Kidney epithelial cell (primary cell): ENCODE measurements around the gene PYCR2. TPM values are rescaled to one million over a fixed set of nuclear protein-coding genes. Genes with fewer than 3 reads are reported as not detected.

Experiments
- DNase-seq: peaks from one replicate; pipeline ENCODE4 v3.0.0-alpha.2; 2010; ENCODE audit warnings: low read depth
- H3K27me3 ChIP-seq: 2 replicates; pipeline ENCODE4 v1.6.0; 2011; ENCODE audit warnings: low read length; ENCODE audit not compliant: control insufficient read depth, insufficient read depth
- H3K36me3 ChIP-seq: 2 replicates; pipeline ENCODE4 v1.5.1; 2011; ENCODE audit warnings: low read length; ENCODE audit not compliant: control insufficient read depth, insufficient read depth
- H3K4me3 ChIP-seq: 2 replicates; pipeline ENCODE4 v1.5.1; 2011; ENCODE audit warnings: low read depth, mild to moderate bottlenecking, control low read depth, low read length
- total RNA-seq: library from RNA; depleted of rRNA; stranded (reverse); fragments of >200 nt; gene quantifications from 2 replicates; pipeline ENCODE4 v1.2.3, GENCODE V29; 2015
- TF ChIP-seq, protein P1 (sequence below): IDR thresholded peaks from 2 replicates; pipeline ENCODE4 v1.5.1; 2011; ENCODE audit warnings: mild to moderate bottlenecking, moderate library complexity, low read length, control low read depth, inconsistent platforms; ENCODE audit not compliant: insufficient read depth, poor library complexity, severe bottlenecking

PYCR2 gene
- total RNA-seq, 1 donor from 2014 or later: 51.2 TPM

DNA sequence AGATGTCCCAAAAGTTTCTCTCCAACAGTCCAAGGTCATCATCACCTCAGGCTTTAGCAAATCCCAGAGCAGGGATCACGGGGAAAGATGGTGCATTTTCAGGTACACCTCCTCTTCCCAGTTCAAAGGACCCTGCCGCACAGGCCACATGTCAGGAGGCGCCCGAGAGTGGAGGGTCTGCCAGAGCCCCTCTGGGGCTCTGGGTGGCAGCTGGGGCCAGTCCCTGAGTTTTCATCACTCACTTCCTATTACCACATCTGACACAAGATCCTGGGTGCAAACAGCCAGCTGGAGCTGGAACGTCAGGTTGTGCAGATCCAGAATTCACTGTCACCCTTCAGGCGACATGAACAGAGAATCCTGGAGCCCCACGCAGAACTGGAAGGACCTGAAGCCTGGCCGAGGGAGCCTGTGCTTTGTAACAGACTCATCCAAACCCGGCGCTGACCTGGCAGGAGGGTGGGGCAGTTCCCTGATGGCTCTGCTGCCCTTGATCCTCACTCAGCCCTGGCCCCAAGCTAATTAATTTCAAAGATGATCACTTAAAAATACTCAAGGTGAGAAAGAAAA lies 50.7 kb downstream of the PYCR2 start:
- Histone ChIP-seq H3K27me3 (no peaks in the 10 kb centered on the region), H3K36me3 (peaks cover 1% of the 10 kb centered on the region), H3K4me3 (no peak overlapping the region)
- TF ChIP-seq, protein P1, sequence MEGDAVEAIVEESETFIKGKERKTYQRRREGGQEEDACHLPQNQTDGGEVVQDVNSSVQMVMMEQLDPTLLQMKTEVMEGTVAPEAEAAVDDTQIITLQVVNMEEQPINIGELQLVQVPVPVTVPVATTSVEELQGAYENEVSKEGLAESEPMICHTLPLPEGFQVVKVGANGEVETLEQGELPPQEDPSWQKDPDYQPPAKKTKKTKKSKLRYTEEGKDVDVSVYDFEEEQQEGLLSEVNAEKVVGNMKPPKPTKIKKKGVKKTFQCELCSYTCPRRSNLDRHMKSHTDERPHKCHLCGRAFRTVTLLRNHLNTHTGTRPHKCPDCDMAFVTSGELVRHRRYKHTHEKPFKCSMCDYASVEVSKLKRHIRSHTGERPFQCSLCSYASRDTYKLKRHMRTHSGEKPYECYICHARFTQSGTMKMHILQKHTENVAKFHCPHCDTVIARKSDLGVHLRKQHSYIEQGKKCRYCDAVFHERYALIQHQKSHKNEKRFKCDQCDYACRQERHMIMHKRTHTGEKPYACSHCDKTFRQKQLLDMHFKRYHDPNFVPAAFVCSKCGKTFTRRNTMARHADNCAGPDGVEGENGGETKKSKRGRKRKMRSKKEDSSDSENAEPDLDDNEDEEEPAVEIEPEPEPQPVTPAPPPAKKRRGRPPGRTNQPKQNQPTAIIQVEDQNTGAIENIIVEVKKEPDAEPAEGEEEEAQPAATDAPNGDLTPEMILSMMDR: no peak
- DNase-seq: no peak

DNA sequence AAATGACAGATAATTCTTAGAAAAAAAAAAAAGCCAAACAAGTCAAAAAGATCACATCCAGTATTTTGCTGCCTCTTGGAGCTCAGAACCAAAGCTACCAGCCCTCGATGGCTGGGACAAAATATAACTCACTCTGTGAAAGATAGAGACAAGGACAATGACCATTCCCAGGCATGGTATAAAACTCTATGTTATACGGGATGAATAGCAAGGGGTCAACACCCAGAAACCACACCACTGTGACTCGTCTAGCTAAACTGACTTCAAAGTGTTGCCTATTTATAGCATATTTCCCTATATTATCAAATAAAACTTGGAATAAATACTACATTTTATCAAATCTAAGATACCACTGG lies 52.0 kb downstream of the PYCR2 start:
- Histone ChIP-seq H3K4me3 (no peak overlapping the region), H3K27me3 (no peaks in the 10 kb centered on the region), H3K36me3 (peaks cover 1% of the 10 kb centered on the region)
- no peak for DNase-seq
- TF ChIP-seq, protein P1: no peak

DNA sequence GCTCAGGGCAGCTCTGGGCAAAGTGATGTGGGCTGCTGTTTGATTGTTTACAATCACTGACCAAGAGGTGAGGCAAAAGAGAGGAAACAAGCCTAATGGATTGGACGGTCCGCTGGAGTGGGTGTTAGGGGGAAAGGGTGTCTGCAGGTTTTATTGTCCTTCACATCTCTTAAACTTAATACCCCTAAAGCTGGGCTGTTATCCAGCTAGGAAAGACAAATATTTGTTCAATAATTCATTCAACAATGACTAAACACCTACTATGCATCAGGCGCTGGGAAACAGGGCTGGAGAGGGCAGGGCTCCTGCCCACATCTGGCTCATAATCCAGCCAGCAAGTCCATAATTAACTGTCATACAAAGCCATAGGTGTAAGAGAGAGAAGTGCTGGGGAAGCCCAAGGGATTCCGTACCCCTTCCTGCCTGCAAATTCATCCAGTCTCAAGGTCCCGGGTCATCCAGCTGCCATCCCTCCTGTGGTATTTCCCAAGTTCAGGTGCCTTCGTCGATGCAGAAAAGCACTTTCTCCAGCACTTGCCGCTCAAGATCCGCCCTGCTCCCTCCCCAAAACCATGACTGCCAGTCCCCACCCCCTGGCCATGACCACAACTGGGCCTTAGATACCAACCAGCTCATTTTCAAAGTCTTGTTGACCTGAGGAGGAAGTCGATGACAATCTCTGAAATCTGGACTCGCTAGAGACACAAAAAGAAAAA lies 52.5 kb downstream of the PYCR2 start:
- Histone ChIP-seq H3K27me3 (no peaks in the 10 kb centered on the region), H3K36me3 (peaks cover 1% of the 10 kb centered on the region), H3K4me3 (no peak overlapping the region)
- DNase-seq: no peak
- TF ChIP-seq, protein P1: no peak

DNA sequence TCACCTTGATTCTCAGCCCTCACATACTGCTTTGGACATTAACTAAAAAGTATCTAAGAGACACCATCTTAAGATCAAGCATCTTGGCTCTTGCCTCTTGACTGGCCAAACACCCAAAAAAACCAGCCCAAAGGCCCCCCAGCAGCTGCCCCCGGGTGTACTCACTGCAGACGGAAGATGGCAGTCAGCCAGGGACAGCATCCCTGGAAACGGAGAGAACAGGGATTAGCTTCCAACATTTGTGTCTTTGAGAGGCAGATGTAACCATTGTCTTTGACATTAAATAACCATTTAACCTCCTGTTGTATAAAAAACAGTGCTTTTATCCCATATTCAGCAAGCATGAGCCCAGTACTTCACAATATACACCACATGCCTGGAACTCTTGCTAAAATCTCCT lies 53.1 kb downstream of the PYCR2 start:
- Histone ChIP-seq H3K4me3 (no peak overlapping the region), H3K36me3 (peaks cover 2% of the 10 kb centered on the region), H3K27me3 (no peaks in the 10 kb centered on the region)
- DNase-seq: no peak
- TF ChIP-seq, protein P1: no peak

Other genes with a start within 250 kb of the PYCR2 start
- 316 and 344 TPM in 2 replicates for gene SRP9, start 146.4 kb downstream of the PYCR2 start, total RNA-seq
- gene EPHX1, start 114.1 kb downstream of the PYCR2 start, total RNA-seq: 23.6 and 24.6 TPM in 2 replicates
- 17.5 and 36.2 TPM in 2 replicates for gene TMEM63A, start 41.9 kb downstream of the PYCR2 start, total RNA-seq
- not detected in 2 replicates for gene LEFTY1, start 35.1 kb downstream of the PYCR2 start, total RNA-seq
- not detected in 2 replicates for gene LEFTY2, start 17.0 kb upstream of the PYCR2 start, total RNA-seq
- 23.2 and 26.5 TPM in 2 replicates for gene SDE2, start 75.1 kb upstream of the PYCR2 start, total RNA-seq
- gene H3-3A, start 138.5 kb upstream of the PYCR2 start, total RNA-seq: 353 and 462 TPM in 2 replicates